Pancreas (tissue), 10 donors: Measurements from ENCODE around the gene SLIT1. TPM values are rescaled to one million over a fixed set of nuclear protein-coding genes. Genes with fewer than 3 reads are reported as not detected.

Source experiments
- ATAC-seq, 4 donors: fragments of 200-7000 bp; cut with Tn5 transposase; one replicate each; pipeline versions ENCODE4 v1.8.0 to v1.9.1; 2020; ENCODE audit warnings: mild to moderate bottlenecking in 4 of 4, moderate library complexity in 4 of 4
- DNase-seq, 6 donors: peaks; one replicate each; pipeline ENCODE4 v3.0.0-alpha.2; 2020
- FAIRE-seq: peaks from 2 replicates; lab custom pipeline; 2012; peaks lifted over from hg19 to GRCh38; lab: Jason Lieb, UNC
- H3K27ac ChIP-seq, 4 donors: fragments of 200-600 bp; sonication (generic); 1 replicate in 3 of 4; 2 replicates in 1 of 4; pipeline versions ENCODE4 v1.5.0 to v1.8.0; 2020
- H3K27me3 ChIP-seq, 4 donors: fragments of 200-600 bp; one replicate each; pipeline ENCODE4 v1.8.0; 2021
- H3K36me3 ChIP-seq, 3 donors: fragments of 200-600 bp; sonication (generic) in 1 of 3; one replicate each; pipeline versions ENCODE4 v1.5.0 to v1.8.0; 2020 to 2021
- H3K4me1 ChIP-seq, 3 donors: fragments of 200-600 bp; one replicate each; pipeline ENCODE4 v1.8.0; 2021
- H3K4me3 ChIP-seq, 4 donors: fragments of 200-600 bp; sonication (generic) in 2 of 4; one replicate each; pipeline versions ENCODE4 v1.5.0 to v1.8.0; 2020 to 2021
- H3K9me3 ChIP-seq, 4 donors: fragments of 200-600 bp; one replicate each; pipeline ENCODE4 v1.8.0; 2021
- CTCF ChIP-seq, 4 donors: fragments of 200-600 bp; sonication (generic) in 3 of 4; IDR thresholded peaks; one replicate each; pipeline versions ENCODE4 v1.5.0 to v1.8.0; 2021; ENCODE audit warnings: antibody characterized with exemption in 4 of 4
- WGBS, 2 donors: extraction: QIAGEN DNeasy Blood & Tissue Kit; methylation state at CpG; one replicate each; pipeline ENCODE4 v1.1.7; 2013; 5-methylcytosine and 5-hydroxymethylcytosine counted together
- intact Hi-C, 3 donors: fragments of 100-400 bp; cut with DNase I; formaldehyde crosslinking; loops; one replicate each; pipeline versions ENCODE4 v1.11.1 to v1.14.2; 2022
- polyA plus RNA-seq, 2 donors: library from polyadenylated mRNA; stranded (reverse); fragments of 200-250 nt; gene quantifications; one replicate each; pipeline ENCODE4 v1.2.3, GENCODE V29; 2013
- total RNA-seq, 6 donors: library from RNA; stranded (reverse); fragmentation: NEBNext Ultra II Directional in 4 of 6; extraction: Animal tissue kit (Norgen Biotek cat#: 25700) in 4 of 6; gene quantifications; one replicate each; pipeline versions ENCODE4 v1.2.1 to v1.2.4, GENCODE V29; 2021 to 2023
- donor health status: healthy with polysubstance abuse.
- donor health status: DM: no; HTN: no; CAD: no; lungs with moderate emphysema.
- donor health status: DM: no; HTN: no; CAD: no.
- donor health status: control.
- donor health status: control.
- donor health status: Bipolar disorder and iron deficiency.
- donor health status: DM: yes; HTN: yes; CAD: no.
- donor health status: DM: no; HTN: no; CAD: no.
- donor health status: DM: no; HTN: no; CAD: no.
- donor health status: DM: yes; HTN: yes; CAD: no.

Gene SLIT1
- total and polyA plus RNA-seq, 8 donors: 0.23 to 2.8 (median 0.89) TPM

DNA sequence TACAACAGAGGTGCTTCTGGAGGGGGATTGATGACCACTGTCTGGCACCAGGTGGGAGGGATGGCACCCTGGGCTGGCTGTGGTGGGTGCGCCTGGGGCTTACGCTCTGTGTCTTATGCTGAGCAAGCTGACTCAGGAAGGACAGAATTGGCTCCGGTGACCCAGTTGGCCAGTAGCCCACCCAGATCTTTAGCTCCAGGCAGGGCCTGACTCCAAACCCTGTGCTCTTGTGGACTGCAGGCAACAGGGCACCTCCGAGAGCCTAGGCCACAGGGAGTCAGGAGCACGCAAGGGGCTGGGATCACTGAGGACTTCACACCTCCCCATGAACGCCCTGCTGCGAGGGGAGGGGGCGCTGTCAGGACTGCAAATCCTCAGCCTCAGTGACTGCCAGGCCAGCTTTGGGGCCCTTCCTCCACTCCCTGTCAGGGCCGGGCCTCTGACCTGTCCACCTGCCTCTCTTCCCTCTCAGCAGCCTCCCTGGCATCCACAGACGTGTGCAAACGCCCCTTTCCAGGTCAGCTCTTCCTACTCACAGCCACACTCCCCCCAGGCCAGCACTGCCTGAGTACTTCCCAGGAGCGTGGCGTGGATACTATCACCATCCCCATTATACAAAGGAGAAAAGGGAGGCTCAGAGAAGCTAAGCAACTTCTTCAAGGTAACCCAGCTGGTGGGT lies 118.7 kb downstream of the SLIT1 start:
- DNase-seq (peak in 1 of 6 donors; percentile 41), FAIRE-seq (no peak), ATAC-seq (no peak)
- no peak overlapping the region for H3K27ac ChIP-seq
- no peak for TF ChIP-seq CTCF (IDR thresholded peaks at IDR 0.05)
- no peaks in the 10 kb centered on the region for H3K36me3 ChIP-seq
- H3K4me3 ChIP-seq: no peak overlapping the region
- peaks cover 0 to 1% (median 0%) of the 10 kb centered on the region in 4 donors for H3K27me3 ChIP-seq
- H3K9me3 ChIP-seq: no peaks in the 10 kb centered on the region
- WGBS, 2 donors: 77 to 83% methylated on average over 11 to 13 of the region's 13 CpGs
- intact Hi-C loops: no loop called here
- H3K4me1 ChIP-seq: no peaks in the 10 kb centered on the region

- TF ChIP-seq CTCF (IDR thresholded peaks at IDR 0.05): no peak
- no peaks in the 10 kb centered on the region for H3K9me3 ChIP-seq
- peak in 1 of 6 donors; percentile 24 for DNase-seq
- 59 to 67% methylated on average over 18 of the region's 18 CpGs for WGBS, 2 donors
- no peak overlapping the region for H3K27ac ChIP-seq
- no peaks in the 10 kb centered on the region for H3K4me1 ChIP-seq
- no peak for ATAC-seq
- H3K27me3 ChIP-seq: no peaks in the 10 kb centered on the region
- no peak for FAIRE-seq
- H3K4me3 ChIP-seq: no peak overlapping the region
- intact Hi-C loops: no loop called here
- H3K36me3 ChIP-seq: no peaks in the 10 kb centered on the region
Observed at GRCh38 chr10:97065686-97066660, 119.8 kb downstream of the SLIT1 start.

- no peak for FAIRE-seq
- H3K27me3 ChIP-seq: no peaks in the 10 kb centered on the region
- peak; percentile 61 to 93 (median 80) for ATAC-seq
Observed at GRCh38 chr10:97065128-97065527, 120.6 kb downstream of the SLIT1 start.

GRCh38 chr10:97063983-97064837 lies 121.5 kb downstream of the SLIT1 start:
- peak in 1 of 6 donors; percentile 28 for DNase-seq
- FAIRE-seq: no peak
- peak in 3 of 4 donors; percentile 11 to 24 (median 15) for ATAC-seq

More at GRCh38 chr10:97065128-97065527, 120.6 kb downstream of the SLIT1 start:
- Histone ChIP-seq H3K36me3 (no peaks in the 10 kb centered on the region), H3K4me1 (no peaks in the 10 kb centered on the region), H3K9me3 (no peaks in the 10 kb centered on the region), H3K27ac (no peak overlapping the region), H3K4me3 (no peak overlapping the region)
- DNase-seq: peak in 2 of 6 donors; percentile 40 to 58
- no peak for TF ChIP-seq CTCF (IDR thresholded peaks at IDR 0.05)
- intact Hi-C loops: no loop called here
- 13 to 41% methylated on average over 1 of the region's 1 CpG for WGBS, 2 donors

More at GRCh38 chr10:97063983-97064837, 121.5 kb downstream of the SLIT1 start:
- Histone ChIP-seq H3K4me3 (no peak overlapping the region), H3K9me3 (no peaks in the 10 kb centered on the region), H3K36me3 (no peaks in the 10 kb centered on the region), H3K27me3 (no peaks in the 10 kb centered on the region), H3K4me1 (no peaks in the 10 kb centered on the region), H3K27ac (no peak overlapping the region)
- TF ChIP-seq CTCF (IDR thresholded peaks at IDR 0.05): no peak
- WGBS, 2 donors: 67 to 79% methylated on average over 24 of the region's 24 CpGs
- intact Hi-C loops: no loop called here
